Vagina (tissue), 2 donors: ENCODE measurements around the gene ADGRF5. TPM values are rescaled to one million over a fixed set of nuclear protein-coding genes. Genes with fewer than 3 reads are reported as not detected.

ENCODE experiments used
- DNase-seq, 2 donors: peaks; one replicate each; pipeline ENCODE4 v3.0.0-alpha.2; 2017; ENCODE audit errors: extremely low spot score in 2 of 2
- H3K27ac ChIP-seq: fragments of 200-600 bp; sonication (generic); one replicate; pipeline ENCODE4 v1.5.1; 2019
- H3K27me3 ChIP-seq: fragments of 200-600 bp; sonication (generic); one replicate; pipeline ENCODE4 v1.5.1; 2019
- H3K36me3 ChIP-seq, 2 donors: fragments of 200-600 bp; sonication (generic); one replicate each; pipeline ENCODE4 v1.5.1; 2017 to 2019
- H3K4me1 ChIP-seq: fragments of 200-600 bp; sonication (generic); one replicate; pipeline ENCODE4 v1.5.1; 2019
- H3K4me3 ChIP-seq, 2 donors: fragments of 200-600 bp; sonication (generic); 1 replicate in 1 of 2; 2 replicates in 1 of 2; pipeline ENCODE4 v1.5.1; 2016 to 2019
- H3K9me3 ChIP-seq: fragments of 200-600 bp; sonication (generic); one replicate; pipeline ENCODE4 v1.5.1; 2019
- CTCF ChIP-seq, 3 experiments: fragments of 450-650 bp in 2 of 3; fragments of 200-600 bp in 1 of 3; sonication (generic) in 1 of 3; IDR thresholded peaks; one replicate each; pipeline ENCODE4 v1.5.1; 2017 to 2019; ENCODE audit warnings: antibody characterized with exemption in 3 of 3, mild to moderate bottlenecking in 2 of 3, moderate library complexity in 2 of 3
- POLR2A ChIP-seq, 2 donors: fragments of 450-650 bp; IDR thresholded peaks; one replicate each; pipeline ENCODE4 v1.6.1; 2017; ENCODE audit warnings: antibody characterized with exemption in 2 of 2, mild to moderate bottlenecking in 2 of 2, moderate library complexity in 2 of 2
- POLR2AphosphoS5 ChIP-seq, 2 donors: sonication (generic); formaldehyde crosslinking; IDR thresholded peaks; one replicate each; pipeline ENCODE4 v1.9.0; 2017; ENCODE audit warnings: antibody characterized with exemption in 2 of 2, mild to moderate bottlenecking in 2 of 2, low read depth in 1 of 2; ENCODE audit not compliant: insufficient read depth in 1 of 2
- intact Hi-C: fragments of 100-400 bp; cut with DNase I; formaldehyde crosslinking; loops from one replicate; pipeline ENCODE4 v1.15.1; 2023
- total RNA-seq: library from RNA; depleted of rRNA; stranded (reverse); fragments of >200 nt; gene quantifications from one replicate; pipeline ENCODE4 v1.2.3, GENCODE V29; 2016

The ADGRF5 gene
- total RNA-seq, 1 donor from 2014 or later: 10.3 TPM

- no peak for DNase-seq
- TF ChIP-seq POLR2A (IDR thresholded peaks at IDR 0.05) (no peak), POLR2AphosphoS5 (IDR thresholded peaks at IDR 0.05; ENCODE audit: insufficient read depth in 1 of 2, low read depth in 1 of 2) (no peak), CTCF (IDR thresholded peaks at IDR 0.05) (no peak)
- Histone ChIP-seq H3K4me3 (no peak overlapping the region), H3K27me3 (no peaks in the 10 kb centered on the region), H3K27ac (no peak overlapping the region), H3K4me1 (no peaks in the 10 kb centered on the region), H3K36me3 (no peaks in the 10 kb centered on the region), H3K9me3 (no peaks in the 10 kb centered on the region)
- intact Hi-C loops: no loop called here
These were observed 45.6 kb downstream of the ADGRF5 start for GRCh38 chr6:46876126-46876525.

- H3K4me3 ChIP-seq: no peak overlapping the region
- intact Hi-C loops: no loop called here
- DNase-seq: no peak
- H3K27me3 ChIP-seq: no peaks in the 10 kb centered on the region
- no peaks in the 10 kb centered on the region for H3K36me3 ChIP-seq
- H3K4me1 ChIP-seq: no peaks in the 10 kb centered on the region
- no peak overlapping the region for H3K27ac ChIP-seq
- TF ChIP-seq POLR2AphosphoS5 (IDR thresholded peaks at IDR 0.05; ENCODE audit: insufficient read depth in 1 of 2, low read depth in 1 of 2) (no peak), CTCF (IDR thresholded peaks at IDR 0.05) (no peak), POLR2A (IDR thresholded peaks at IDR 0.05) (no peak)
- no peaks in the 10 kb centered on the region for H3K9me3 ChIP-seq
These were observed 54.3 kb downstream of the ADGRF5 start for GRCh38 chr6:46867411-46867810.

DNA sequence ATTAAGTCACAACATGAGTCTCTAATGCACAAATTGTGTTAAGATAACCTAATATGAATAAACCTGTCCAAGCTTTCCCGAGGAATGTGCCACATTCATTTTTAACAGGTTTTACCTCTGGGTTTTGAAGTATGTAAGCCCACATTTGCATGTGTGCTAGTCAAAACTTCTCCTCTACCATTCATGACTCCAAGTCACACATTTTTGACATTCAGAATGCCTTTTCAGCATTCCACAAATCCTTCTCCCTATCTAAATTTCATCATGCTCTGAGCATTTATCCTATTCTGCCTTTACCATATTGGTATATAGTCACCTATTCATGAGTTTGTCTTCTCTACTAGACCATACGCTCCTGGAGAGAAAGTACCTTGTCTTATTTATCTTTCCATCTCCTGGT is 56.5 kb downstream of the ADGRF5 start:
- Histone ChIP-seq H3K27ac (no peak overlapping the region), H3K27me3 (no peaks in the 10 kb centered on the region), H3K4me3 (no peak overlapping the region), H3K9me3 (no peaks in the 10 kb centered on the region), H3K4me1 (no peaks in the 10 kb centered on the region), H3K36me3 (no peaks in the 10 kb centered on the region)
- no peak for DNase-seq
- TF ChIP-seq POLR2AphosphoS5 (IDR thresholded peaks at IDR 0.05; ENCODE audit: insufficient read depth in 1 of 2, low read depth in 1 of 2): no peak
- TF ChIP-seq POLR2A (IDR thresholded peaks at IDR 0.05): no peak
- TF ChIP-seq CTCF (IDR thresholded peaks at IDR 0.05): no peak
- intact Hi-C loops: no loop called here

DNA sequence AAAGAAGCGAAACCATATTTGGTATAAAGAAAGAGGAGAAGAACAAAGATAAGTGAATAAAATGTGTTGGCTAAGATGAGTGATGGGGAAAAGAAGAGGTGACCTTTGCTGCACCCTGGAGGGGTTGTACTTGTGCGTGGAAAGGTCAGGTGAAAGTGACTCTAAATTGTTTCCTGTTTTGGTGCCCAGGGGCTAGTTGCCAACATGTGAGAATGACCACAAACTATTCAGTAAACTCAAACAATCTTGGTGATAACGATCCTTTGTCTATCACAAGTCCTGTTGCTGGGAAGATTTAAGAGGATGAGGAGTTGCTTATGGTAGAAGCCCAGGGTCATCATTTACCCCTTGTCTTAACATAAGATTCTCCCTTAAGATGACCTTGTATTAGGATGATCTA is 57.9 kb downstream of the ADGRF5 start:
- no peak for DNase-seq
- H3K36me3 ChIP-seq: no peaks in the 10 kb centered on the region
- intact Hi-C loops: no loop called here
- no peak overlapping the region for H3K27ac ChIP-seq
- H3K27me3 ChIP-seq: no peaks in the 10 kb centered on the region
- H3K4me1 ChIP-seq: no peaks in the 10 kb centered on the region
- no peaks in the 10 kb centered on the region for H3K9me3 ChIP-seq
- TF ChIP-seq POLR2AphosphoS5 (IDR thresholded peaks at IDR 0.05; ENCODE audit: insufficient read depth in 1 of 2, low read depth in 1 of 2): no peak
- no peak for TF ChIP-seq CTCF (IDR thresholded peaks at IDR 0.05)
- TF ChIP-seq POLR2A (IDR thresholded peaks at IDR 0.05): no peak
- no peak overlapping the region for H3K4me3 ChIP-seq

DNA sequence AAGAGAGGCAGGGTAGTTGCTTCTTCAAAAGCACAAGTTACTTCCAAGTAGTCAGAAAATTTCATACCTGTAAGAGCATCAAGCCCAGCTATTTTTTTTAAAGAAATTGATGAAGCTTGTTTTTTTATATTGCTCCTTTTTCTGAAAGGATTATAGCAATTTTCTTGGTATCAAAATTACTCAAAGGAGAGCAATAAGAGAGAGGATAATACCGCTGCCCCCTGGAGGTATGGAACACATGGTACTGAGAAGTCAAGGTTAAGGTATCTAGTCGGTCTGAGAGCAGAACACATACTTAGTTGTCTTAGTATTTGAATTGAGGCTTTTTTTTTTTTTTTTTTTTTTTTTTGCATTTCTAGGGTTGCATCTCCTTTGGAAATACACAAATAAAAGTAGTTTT is 59.4 kb downstream of the ADGRF5 start:
- Histone ChIP-seq H3K9me3 (no peaks in the 10 kb centered on the region), H3K36me3 (no peaks in the 10 kb centered on the region), H3K27ac (no peak overlapping the region), H3K4me1 (no peaks in the 10 kb centered on the region), H3K4me3 (no peak overlapping the region), H3K27me3 (no peaks in the 10 kb centered on the region)
- DNase-seq: no peak
- TF ChIP-seq CTCF (IDR thresholded peaks at IDR 0.05) (no peak), POLR2A (IDR thresholded peaks at IDR 0.05) (no peak), POLR2AphosphoS5 (IDR thresholded peaks at IDR 0.05; ENCODE audit: insufficient read depth in 1 of 2, low read depth in 1 of 2) (no peak)
- intact Hi-C loops: no loop called here
